GM12873 (cell line): Measurements from ENCODE around the gene RABGAP1L.

Source experiments
- TF ChIP-seq, protein P1 (sequence below): IDR thresholded peaks from 2 replicates; pipeline ENCODE4 v1.5.1; 2012; ENCODE audit warnings: low read depth, mild to moderate bottlenecking, moderate library complexity, low read length, control low read depth; ENCODE audit not compliant: insufficient read depth; ENCODE audit errors: missing control alignments

The RABGAP1L gene

DNA sequence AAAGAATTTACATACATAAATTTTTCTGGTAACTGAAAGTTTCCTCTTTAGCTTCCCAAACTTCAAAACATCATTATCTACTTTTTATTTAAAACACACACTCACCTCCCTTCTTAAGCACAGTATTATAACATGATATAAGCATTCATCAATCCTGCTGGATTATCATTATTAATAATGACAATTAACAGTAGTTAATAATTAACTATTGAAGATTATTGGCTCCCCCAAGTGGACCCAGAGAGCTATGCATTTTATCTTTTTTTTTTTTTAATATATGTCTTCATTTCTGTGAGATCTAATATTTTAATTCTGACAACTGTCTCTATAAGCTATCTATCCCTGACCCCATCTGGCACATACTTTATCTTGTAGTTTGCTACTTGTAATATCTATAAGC is 588.3 kb downstream of the RABGAP1L start:
- TF ChIP-seq, protein P1, sequence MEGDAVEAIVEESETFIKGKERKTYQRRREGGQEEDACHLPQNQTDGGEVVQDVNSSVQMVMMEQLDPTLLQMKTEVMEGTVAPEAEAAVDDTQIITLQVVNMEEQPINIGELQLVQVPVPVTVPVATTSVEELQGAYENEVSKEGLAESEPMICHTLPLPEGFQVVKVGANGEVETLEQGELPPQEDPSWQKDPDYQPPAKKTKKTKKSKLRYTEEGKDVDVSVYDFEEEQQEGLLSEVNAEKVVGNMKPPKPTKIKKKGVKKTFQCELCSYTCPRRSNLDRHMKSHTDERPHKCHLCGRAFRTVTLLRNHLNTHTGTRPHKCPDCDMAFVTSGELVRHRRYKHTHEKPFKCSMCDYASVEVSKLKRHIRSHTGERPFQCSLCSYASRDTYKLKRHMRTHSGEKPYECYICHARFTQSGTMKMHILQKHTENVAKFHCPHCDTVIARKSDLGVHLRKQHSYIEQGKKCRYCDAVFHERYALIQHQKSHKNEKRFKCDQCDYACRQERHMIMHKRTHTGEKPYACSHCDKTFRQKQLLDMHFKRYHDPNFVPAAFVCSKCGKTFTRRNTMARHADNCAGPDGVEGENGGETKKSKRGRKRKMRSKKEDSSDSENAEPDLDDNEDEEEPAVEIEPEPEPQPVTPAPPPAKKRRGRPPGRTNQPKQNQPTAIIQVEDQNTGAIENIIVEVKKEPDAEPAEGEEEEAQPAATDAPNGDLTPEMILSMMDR: no peak

DNA sequence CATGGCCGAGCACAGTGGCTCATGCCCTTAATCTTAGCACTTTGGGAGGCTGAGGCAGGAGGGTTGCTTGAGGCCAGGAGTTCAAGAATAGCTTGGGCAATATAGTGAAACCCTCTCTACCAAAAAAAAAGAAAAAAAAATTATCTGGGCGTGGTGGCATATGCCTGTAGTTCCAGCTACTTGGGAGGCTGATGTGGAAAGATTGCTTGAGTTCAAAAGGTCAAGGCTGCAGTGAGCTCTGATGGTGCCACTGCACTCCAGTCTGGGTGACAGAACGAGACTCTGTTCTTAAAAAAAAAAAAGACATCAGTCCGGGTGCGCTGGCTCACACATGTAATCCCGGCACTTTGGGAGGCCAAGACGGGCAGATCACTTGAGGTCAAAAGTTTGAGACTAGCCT is 589.3 kb downstream of the RABGAP1L start:
- TF ChIP-seq, protein P1: no peak

DNA sequence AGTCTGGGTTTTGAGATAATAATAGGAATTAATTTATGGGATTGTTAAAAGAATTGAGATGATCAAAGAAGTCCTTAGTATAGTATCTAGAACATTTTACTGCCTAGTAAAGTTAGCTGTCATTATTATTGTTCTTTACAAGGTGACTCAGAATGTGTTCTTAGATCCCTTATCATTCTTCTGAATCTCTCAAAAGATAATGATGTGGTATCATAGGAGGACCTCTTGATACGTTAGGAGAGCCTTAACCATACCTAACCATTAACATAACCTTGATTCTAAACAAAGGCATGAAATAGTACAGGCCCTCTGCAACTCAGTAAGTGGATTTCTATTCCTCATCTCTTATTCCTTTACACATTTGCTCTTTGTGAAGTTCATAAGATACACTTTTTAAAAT is 593.8 kb downstream of the RABGAP1L start:
- TF ChIP-seq, protein P1: no peak

DNA sequence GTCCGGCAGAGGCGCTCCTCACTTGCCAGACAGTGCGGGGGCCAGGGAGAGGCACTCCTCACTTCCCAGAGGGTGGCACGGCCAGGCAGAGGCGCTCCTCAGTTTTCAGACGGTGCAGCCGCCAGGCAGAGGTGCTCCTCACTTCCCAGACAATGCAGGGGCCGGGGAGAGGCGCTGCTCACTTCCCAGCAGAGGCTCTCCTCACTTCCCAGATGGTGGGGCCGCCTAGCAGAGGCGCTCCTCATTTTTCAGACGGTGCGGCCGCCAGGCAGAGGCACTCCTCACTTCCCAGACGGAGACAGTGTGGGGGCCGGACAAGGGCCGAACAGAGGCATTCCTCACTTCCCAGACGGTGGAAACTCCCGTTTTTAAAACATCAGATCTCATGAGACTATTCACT is 602.0 kb downstream of the RABGAP1L start:
- TF ChIP-seq, protein P1: no peak

DNA sequence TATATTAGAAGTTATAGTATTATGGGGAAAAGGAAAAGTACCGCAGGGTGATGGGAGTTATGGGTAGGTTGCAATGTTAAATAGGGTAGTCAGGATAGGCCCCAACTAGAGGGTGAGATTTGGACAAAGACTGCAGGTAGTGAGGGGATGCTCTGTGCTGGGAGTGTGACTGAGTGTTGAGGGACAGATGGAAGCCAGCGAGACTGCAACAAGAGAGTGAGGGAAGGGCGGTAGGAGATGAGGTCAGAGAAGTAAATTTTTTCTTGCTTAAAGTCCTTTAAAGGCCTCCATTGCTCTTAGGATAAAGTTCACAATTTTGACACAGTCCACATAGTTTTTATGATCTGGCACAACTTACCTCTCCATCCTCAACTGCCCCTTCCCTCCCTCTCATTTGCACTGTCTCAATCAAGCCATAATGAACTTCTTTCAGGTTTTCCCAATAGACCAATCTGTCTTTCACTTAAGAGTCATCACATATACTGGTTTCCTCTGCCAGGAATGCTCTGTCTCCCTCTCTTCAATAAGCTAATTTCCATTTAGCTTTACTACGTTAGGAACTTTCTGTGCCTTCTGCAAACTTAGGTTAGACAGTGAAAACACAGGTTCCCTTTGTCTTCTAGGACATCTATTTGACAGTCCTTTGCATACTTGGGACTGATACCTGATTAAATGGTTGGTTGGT is 602.7 kb downstream of the RABGAP1L start:
- TF ChIP-seq, protein P1: no peak

DNA sequence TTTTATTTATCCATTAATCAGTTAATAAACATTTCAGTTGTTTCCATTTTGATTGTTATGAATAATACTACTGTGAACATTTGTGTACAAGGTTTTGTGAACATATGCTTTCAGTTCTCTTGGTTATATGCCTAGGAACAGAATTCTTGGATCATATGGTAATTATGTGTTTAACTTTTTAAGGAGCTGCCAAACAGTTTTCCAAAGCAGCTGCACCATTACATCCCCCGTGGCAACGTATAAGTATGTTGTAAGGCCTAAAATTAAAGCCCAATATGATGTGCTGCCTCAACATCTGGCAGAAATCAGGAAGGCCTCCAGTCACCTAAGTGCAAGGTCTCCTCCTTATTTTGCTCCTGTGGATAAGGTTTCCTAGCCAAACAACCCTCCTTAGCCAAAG is 604.9 kb downstream of the RABGAP1L start:
- TF ChIP-seq, protein P1: no peak

DNA sequence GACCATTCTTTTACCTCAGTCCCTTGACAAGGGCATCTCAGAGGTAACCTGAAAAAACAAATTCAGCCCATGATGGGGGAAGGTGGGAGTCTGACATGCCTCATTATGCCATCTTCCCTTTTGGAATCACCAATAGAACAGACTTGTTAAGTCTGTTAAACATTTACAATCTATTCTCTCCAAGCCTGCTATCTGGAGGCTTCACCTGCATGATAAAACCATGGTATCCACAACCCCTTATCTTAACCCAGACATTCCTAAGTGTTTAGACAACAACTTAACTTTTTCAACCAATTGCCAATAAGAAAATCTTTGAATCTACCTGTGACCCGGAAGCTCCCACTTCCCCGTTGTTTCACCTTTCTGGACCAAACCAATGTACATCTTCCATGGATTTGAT is 607.4 kb downstream of the RABGAP1L start:
- TF ChIP-seq, protein P1: no peak

DNA sequence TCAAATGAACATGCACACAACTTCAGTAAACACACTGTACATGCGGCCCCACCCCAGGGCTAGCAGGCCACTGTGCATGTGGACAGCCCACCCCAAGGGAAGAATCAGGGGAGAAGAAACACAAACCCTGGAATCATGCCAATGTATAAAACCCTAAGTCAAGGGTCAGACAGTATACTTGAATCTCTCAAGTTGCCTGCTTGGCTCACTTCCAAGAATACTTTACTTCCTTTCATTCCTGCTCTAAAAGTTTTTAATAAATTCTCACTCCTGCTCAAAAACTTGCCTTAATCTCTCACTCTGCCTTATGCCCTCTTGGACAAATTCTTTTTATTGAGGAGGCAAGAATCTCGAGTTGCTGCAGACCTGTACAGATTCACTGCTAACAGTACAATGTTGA is 609.2 kb downstream of the RABGAP1L start:
- TF ChIP-seq, protein P1: no peak
